ENCODE measurements around the gene CATSPERZ.
"Not testable (repeated sequence)": the region's sequence is repeated elsewhere in the genome, so short reads cannot be mapped to it uniquely, and the experiment has no call there.

The CATSPERZ gene

GRCh38 chr11:64296830-64297698 lies 3.1 kb upstream of the CATSPERZ start:
- DNase-seq = no peak
- in situ Hi-C loops (cut with MboI; ENCODE audit: low pct_unique_long_range_greater_than_20kb, low sequenced_read_pairs) = no loop called here

- DNase-seq = no peak
- in situ Hi-C loops (cut with MboI; ENCODE audit: low pct_unique_long_range_greater_than_20kb, low sequenced_read_pairs) = no loop called here
Observed at GRCh38 chr11:64297699-64298358, 2.3 kb upstream of the CATSPERZ start.

- DNase-seq = no peak
- in situ Hi-C loops (cut with MboI; ENCODE audit: low pct_unique_long_range_greater_than_20kb, low sequenced_read_pairs) = no loop called here
Observed at GRCh38 chr11:64298966-64299846, 952 bp upstream of the CATSPERZ start.

GRCh38 chr11:64303109-64304031 lies 3.2 kb downstream of the CATSPERZ start:
- in situ Hi-C loops (cut with MboI; ENCODE audit: low pct_unique_long_range_greater_than_20kb, low sequenced_read_pairs) = no loop called here
- no peak for DNase-seq

GRCh38 chr11:64304032-64304315 lies 3.8 kb downstream of the CATSPERZ start:
- in situ Hi-C loops (cut with MboI; ENCODE audit: low pct_unique_long_range_greater_than_20kb, low sequenced_read_pairs) = no loop called here
- DNase-seq = no peak

GRCh38 chr11:64304316-64305072 lies 4.3 kb downstream of the CATSPERZ start:
- peak; percentile 96 for DNase-seq
- in situ Hi-C loops (cut with MboI; ENCODE audit: low pct_unique_long_range_greater_than_20kb, low sequenced_read_pairs) = no loop called here

GRCh38 chr11:64305075-64305690 lies 5.0 kb downstream of the CATSPERZ start, which contains the start of gene ESRRA:
Gene ESRRA (plus strand): TSS chr11:64305524. CDS start chr11:64307180, 1,656 bp downstream.
- in situ Hi-C loops (cut with MboI; ENCODE audit: low pct_unique_long_range_greater_than_20kb, low sequenced_read_pairs) = no loop called here
- DNase-seq = peak; percentile 99

GRCh38 chr11:64305691-64306562 lies 5.8 kb downstream of the CATSPERZ start:
- in situ Hi-C loops (cut with MboI; ENCODE audit: low pct_unique_long_range_greater_than_20kb, low sequenced_read_pairs) = no loop called here
- DNase-seq = peak; percentile 89

- in situ Hi-C loops (cut with MboI; ENCODE audit: low pct_unique_long_range_greater_than_20kb, low sequenced_read_pairs) = no loop called here
- DNase-seq = no peak
Observed at GRCh38 chr11:64306563-64306875, 6.4 kb downstream of the CATSPERZ start.

- in situ Hi-C loops (cut with MboI; ENCODE audit: low pct_unique_long_range_greater_than_20kb, low sequenced_read_pairs) = no loop called here
Observed at GRCh38 chr11:64306876-64307622, 6.9 kb downstream of the CATSPERZ start.

GRCh38 chr11:64307795-64308194 lies 7.6 kb downstream of the CATSPERZ start:
- DNase-seq; in situ Hi-C loops (cut with MboI; ENCODE audit: low pct_unique_long_range_greater_than_20kb, low sequenced_read_pairs): not testable (repeated sequence)

More at GRCh38 chr11:64306876-64307622, 6.9 kb downstream of the CATSPERZ start:
- no peak for DNase-seq

GRCh38 chr11:64312947-64313346 lies 12.8 kb downstream of the CATSPERZ start:
- DNase-seq = no peak
- in situ Hi-C loops (cut with MboI; ENCODE audit: low pct_unique_long_range_greater_than_20kb, low sequenced_read_pairs) = no loop called here

- no peak for DNase-seq
- in situ Hi-C loops (cut with MboI; ENCODE audit: low pct_unique_long_range_greater_than_20kb, low sequenced_read_pairs) = no loop called here
Observed at GRCh38 chr11:64313491-64314145, 13.5 kb downstream of the CATSPERZ start.

- DNase-seq = no peak
- in situ Hi-C loops (cut with MboI; ENCODE audit: low pct_unique_long_range_greater_than_20kb, low sequenced_read_pairs) = no loop called here
Observed at GRCh38 chr11:64314146-64314804, 14.1 kb downstream of the CATSPERZ start.
